Testis (tissue), 3 donors: ENCODE measurements around the gene ZNF142. TPM values are rescaled to one million over a fixed set of nuclear protein-coding genes. Genes with fewer than 3 reads are reported as not detected.

Experiments
- DNase-seq: peaks from one replicate; pipeline ENCODE4 v3.0.0-alpha.2; 2019
- H3K27ac ChIP-seq, 2 donors: fragments of 200-600 bp; sonication (generic); one replicate each; pipeline ENCODE4 v1.5.1; 2019
- H3K27me3 ChIP-seq: fragments of 200-600 bp; sonication (generic); one replicate; pipeline ENCODE4 v1.5.1; 2019
- H3K36me3 ChIP-seq: fragments of 200-600 bp; sonication (generic); one replicate; pipeline ENCODE4 v1.5.1; 2017; ENCODE audit warnings: low read depth; ENCODE audit errors: missing control alignments
- H3K4me1 ChIP-seq: fragments of 200-600 bp; sonication (generic); one replicate; pipeline ENCODE4 v1.5.1; 2019
- H3K4me3 ChIP-seq, 2 donors: fragments of 200-600 bp; sonication (generic); one replicate each; pipeline ENCODE4 v1.5.1; 2017 to 2019
- H3K9me3 ChIP-seq: fragments of 200-600 bp; sonication (generic); one replicate; pipeline ENCODE4 v1.5.1; 2017
- POLR2A ChIP-seq: fragments of 450-650 bp; IDR thresholded peaks from one replicate; pipeline ENCODE4 v1.6.1; 2017; ENCODE audit warnings: antibody characterized with exemption, mild to moderate bottlenecking, moderate library complexity
- WGBS, 2 donors: methylation state at CpG; one replicate each; pipeline ENCODE4 v1.1.5; 2018; 5-methylcytosine and 5-hydroxymethylcytosine counted together
- intact Hi-C: fragments of 100-400 bp; cut with DNase I; formaldehyde crosslinking; loops from one replicate; pipeline ENCODE4 v1.15.1; 2023; ENCODE audit warnings: low total_unique reads
- polyA plus RNA-seq: library from polyadenylated mRNA; stranded (reverse); fragments of 350-450 nt; fragmentation: Illumina TruSeq; extraction: RNeasy Lipid Tissue Mini Kit (QIAGEN cat#74804); gene quantifications from one replicate; pipeline ENCODE4 v1.2.3, GENCODE V29; 2014; ENCODE audit warnings: low read depth, low replicate concordance; ENCODE audit not compliant: insufficient read depth
- total RNA-seq, 2 donors: library from RNA; depleted of rRNA; stranded (reverse); fragments of >200 nt; gene quantifications; one replicate each; pipeline ENCODE4 v1.2.3, GENCODE V29; 2016
- TF ChIP-seq, protein P1 (sequence below), 3 experiments: fragments of 450-650 bp in 2 of 3; fragments of 200-600 bp in 1 of 3; sonication (generic) in 1 of 3; IDR thresholded peaks; one replicate each; pipeline ENCODE4 v1.5.1; 2016 to 2019; ENCODE audit warnings: antibody characterized with exemption in 3 of 3, mild to moderate bottlenecking in 2 of 3, moderate library complexity in 1 of 3

ZNF142 gene
- total and polyA plus RNA-seq, 3 donors from 2014 or later: 23.3 to 39.3 (median 32.7) TPM

DNA sequence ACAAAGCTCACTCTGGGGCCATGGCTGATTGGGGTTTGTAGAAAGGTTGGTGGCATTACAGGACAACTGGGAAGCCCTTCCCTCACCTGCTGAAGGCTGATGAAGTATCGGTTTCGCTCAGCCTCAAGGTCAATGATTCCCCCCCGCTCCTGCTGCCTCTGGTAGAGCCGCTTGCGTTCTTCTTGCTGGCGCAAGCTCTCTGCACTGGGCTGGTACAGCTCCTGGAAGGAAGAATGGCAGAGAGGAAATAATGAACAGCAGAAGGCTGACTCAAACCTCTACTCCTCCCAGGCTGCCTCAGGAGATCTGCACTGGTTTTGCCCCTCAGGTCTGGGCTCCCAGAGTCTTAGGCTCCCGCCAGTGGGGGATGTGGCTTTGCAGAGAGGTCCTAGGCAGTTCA lies 5.2 kb upstream of the ZNF142 start:
- H3K27ac ChIP-seq: no peak overlapping the region
- intact Hi-C loops: no loop called here
- no peak overlapping the region for H3K4me3 ChIP-seq
- no peaks in the 10 kb centered on the region for H3K36me3 ChIP-seq
- no peak for DNase-seq
- H3K9me3 ChIP-seq: no peaks in the 10 kb centered on the region
- WGBS, 2 donors: 83 to 84% methylated on average over 7 of the region's 7 CpGs
- H3K4me1 ChIP-seq: peaks cover 5% of the 10 kb centered on the region
- TF ChIP-seq, protein P1, sequence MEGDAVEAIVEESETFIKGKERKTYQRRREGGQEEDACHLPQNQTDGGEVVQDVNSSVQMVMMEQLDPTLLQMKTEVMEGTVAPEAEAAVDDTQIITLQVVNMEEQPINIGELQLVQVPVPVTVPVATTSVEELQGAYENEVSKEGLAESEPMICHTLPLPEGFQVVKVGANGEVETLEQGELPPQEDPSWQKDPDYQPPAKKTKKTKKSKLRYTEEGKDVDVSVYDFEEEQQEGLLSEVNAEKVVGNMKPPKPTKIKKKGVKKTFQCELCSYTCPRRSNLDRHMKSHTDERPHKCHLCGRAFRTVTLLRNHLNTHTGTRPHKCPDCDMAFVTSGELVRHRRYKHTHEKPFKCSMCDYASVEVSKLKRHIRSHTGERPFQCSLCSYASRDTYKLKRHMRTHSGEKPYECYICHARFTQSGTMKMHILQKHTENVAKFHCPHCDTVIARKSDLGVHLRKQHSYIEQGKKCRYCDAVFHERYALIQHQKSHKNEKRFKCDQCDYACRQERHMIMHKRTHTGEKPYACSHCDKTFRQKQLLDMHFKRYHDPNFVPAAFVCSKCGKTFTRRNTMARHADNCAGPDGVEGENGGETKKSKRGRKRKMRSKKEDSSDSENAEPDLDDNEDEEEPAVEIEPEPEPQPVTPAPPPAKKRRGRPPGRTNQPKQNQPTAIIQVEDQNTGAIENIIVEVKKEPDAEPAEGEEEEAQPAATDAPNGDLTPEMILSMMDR (IDR thresholded peaks at IDR 0.05): no peak
- no peak for TF ChIP-seq POLR2A
- no peaks in the 10 kb centered on the region for H3K27me3 ChIP-seq

DNA sequence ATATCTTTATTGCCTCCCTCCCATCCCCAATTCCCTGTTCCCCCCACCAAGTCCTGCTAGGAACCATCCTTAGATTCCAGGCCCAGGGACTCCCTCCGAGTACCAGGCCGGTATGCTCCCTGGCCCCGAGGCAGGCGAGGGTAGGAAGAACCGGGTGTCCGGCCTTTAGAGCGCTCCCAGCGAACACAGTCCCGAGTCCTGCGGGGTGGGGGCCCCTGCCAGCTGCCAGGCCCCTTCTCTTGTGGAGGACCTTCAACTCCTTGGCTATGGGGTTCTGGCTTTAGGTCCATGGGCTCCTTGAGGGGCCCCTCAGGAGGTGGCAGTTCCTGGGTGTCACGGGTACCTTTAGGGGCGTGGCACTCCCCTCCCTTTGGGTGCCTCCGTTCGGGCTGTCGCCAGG lies 4.5 kb upstream of the ZNF142 start:
- H3K4me3 ChIP-seq: no peak overlapping the region

DNA sequence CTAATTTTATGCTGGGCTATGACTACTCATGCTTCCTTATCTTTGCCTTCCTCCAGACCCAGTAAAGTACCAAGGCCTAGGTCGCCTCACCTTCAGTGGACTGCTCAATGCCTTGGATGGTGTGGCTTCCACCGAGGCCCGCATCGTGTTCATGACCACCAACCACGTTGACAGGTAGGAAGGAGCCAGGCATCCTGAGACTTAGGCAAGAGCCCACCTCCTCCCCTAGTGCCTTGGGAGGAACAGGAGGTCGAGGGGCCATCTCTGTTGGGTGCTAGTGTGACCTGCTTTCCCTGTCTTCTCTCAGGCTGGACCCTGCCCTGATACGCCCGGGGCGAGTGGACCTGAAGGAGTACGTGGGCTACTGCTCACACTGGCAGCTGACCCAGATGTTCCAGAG lies 3.4 kb upstream of the ZNF142 start:
- no peak overlapping the region for H3K4me3 ChIP-seq
- no peak for DNase-seq
- TF ChIP-seq, protein P1 (IDR thresholded peaks at IDR 0.05): no peak
- no peak for TF ChIP-seq POLR2A
- 86 to 90% methylated on average over 10 of the region's 10 CpGs for WGBS, 2 donors
- no peak overlapping the region for H3K27ac ChIP-seq
- H3K36me3 ChIP-seq: no peaks in the 10 kb centered on the region
- intact Hi-C loops: no loop called here
- peaks cover 10% of the 10 kb centered on the region for H3K4me1 ChIP-seq
- no peaks in the 10 kb centered on the region for H3K27me3 ChIP-seq
- H3K9me3 ChIP-seq: no peaks in the 10 kb centered on the region

More for the DNA sequence above, 4.5 kb upstream of the ZNF142 start:
- H3K27ac ChIP-seq: no peak overlapping the region
- 96% methylated on average over 15 of the region's 15 CpGs; no CpG with 5 or more reads in 1 of the 2 donors for whole genome bisulfite sequencing, 2 donors
- no peaks in the 10 kb centered on the region for H3K27me3 ChIP-seq
- no peak for DNase-seq
- H3K9me3 ChIP-seq: no peaks in the 10 kb centered on the region
- H3K4me1 ChIP-seq: peaks cover 5% of the 10 kb centered on the region
- no peaks in the 10 kb centered on the region for H3K36me3 ChIP-seq
- intact Hi-C loops: no loop called here
- TF ChIP-seq POLR2A: no peak
- TF ChIP-seq, protein P1 (IDR thresholded peaks at IDR 0.05): no peak

DNA sequence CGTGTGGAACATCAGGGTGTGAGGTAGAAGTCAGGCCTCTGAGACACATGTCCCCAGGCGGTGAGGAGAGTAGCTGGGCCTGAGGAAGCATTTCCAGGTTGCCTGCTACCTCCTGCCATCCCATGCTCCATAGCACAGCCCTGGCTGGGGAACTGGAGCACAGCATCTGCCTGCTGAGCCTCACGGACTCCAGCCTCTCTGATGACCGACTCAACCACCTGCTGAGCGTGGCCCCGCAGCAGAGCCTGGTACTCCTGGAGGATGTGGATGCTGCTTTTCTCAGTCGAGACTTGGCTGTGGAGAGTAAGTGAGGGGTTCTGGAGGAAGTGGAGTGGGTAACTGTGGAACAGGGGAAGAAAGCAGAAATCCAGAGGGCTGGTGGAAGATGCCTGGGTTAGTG lies 3.0 kb upstream of the ZNF142 start:
- no peak for TF ChIP-seq POLR2A
- TF ChIP-seq, protein P1 (IDR thresholded peaks at IDR 0.05): no peak

DNA sequence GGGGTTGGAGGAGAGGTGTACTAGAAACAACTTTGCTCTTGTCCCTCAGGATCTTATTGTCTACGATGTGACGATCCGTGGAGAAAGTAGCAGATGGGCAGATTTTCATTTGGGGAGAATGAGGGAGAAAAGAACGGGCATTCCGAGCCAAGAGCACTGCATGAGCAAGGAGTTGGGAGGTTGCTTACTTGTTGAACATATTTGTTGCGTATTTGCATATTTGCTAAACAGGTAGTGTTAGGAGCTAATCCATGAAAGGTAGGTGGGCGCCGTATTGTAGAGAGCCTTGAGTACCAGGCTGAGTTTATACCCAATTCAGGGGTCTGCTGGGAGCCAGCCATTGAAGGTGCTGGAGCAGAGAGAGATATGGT lies 550 bp upstream of the ZNF142 start:
- Histone ChIP-seq H3K36me3 (no peaks in the 10 kb centered on the region), H3K27ac (peak overlapping the region in 1 of 2 donors; percentile 66), H3K4me1 (peaks cover 10% of the 10 kb centered on the region), H3K27me3 (no peaks in the 10 kb centered on the region), H3K4me3 (peak overlapping the region; percentile 75 to 77), H3K9me3 (no peaks in the 10 kb centered on the region)
- WGBS, 2 donors: 8 to 9% methylated on average over 8 of the region's 8 CpGs
- no peak for TF ChIP-seq POLR2A
- TF ChIP-seq, protein P1 (IDR thresholded peaks at IDR 0.05): no peak
- no peak for DNase-seq
- intact Hi-C loops: no loop called here

More for the DNA sequence above, 3.0 kb upstream of the ZNF142 start:
- no peaks in the 10 kb centered on the region for H3K36me3 ChIP-seq
- no peak overlapping the region for H3K4me3 ChIP-seq
- H3K27me3 ChIP-seq: no peaks in the 10 kb centered on the region
- intact Hi-C loops: no loop called here
- H3K9me3 ChIP-seq: no peaks in the 10 kb centered on the region
- WGBS, 2 donors: 84 to 89% methylated on average over 7 of the region's 7 CpGs
- no peak overlapping the region for H3K27ac ChIP-seq
- H3K4me1 ChIP-seq: peaks cover 10% of the 10 kb centered on the region
- DNase-seq: no peak
